Measurements from ENCODE around the gene SPINK6. TPM values are rescaled to one million over a fixed set of nuclear protein-coding genes. Genes with fewer than 3 reads are reported as not detected.

The SPINK6 gene
- total RNA-seq, 1 experiment from 2014 or later, result not detected

- no peak for DNase-seq (ENCODE audit: low spot score)
- BruUV-seq (replicated peaks), result no TSS peak
- intact Hi-C loops (cut with micrococcal nuclease; ENCODE audit: unreplicated experiment), result no loop called here
Observed at GRCh38 chr5:148205865-148206264, 3.0 kb downstream of the SPINK6 start.

GRCh38 chr5:148206620-148207019, 3.8 kb downstream of the SPINK6 start:
- Histone ChIP-seq H3K4me1 (ENCODE audit: insufficient read depth, low read length, poor library complexity, severe bottlenecking) (no peaks in the 10 kb centered on the region), H3K4me3 (ENCODE audit: low read depth, low read length, poor library complexity, severe bottlenecking) (no peak overlapping the region), H3K27me3 (replicated peaks; ENCODE audit: insufficient read depth, low read depth, low read length, poor library complexity) (peaks cover 26% of the 10 kb centered on the region), H3K9me3 (ENCODE audit: low read depth, low read length, poor library complexity, severe bottlenecking) (no peaks in the 10 kb centered on the region), H3K27ac (ENCODE audit: low read depth, low read length, poor library complexity, severe bottlenecking) (no peak overlapping the region), H3K36me3 (ENCODE audit: insufficient read depth, low read length, poor library complexity, severe bottlenecking) (no peaks in the 10 kb centered on the region)
- BruUV-seq (replicated peaks), result no TSS peak
- TF ChIP-seq EZH2 (IDR thresholded peaks at IDR 0.05; ENCODE audit: borderline replicate concordance, low read depth, low read length, poor library complexity, severe bottlenecking), result no peak
- intact Hi-C loops (cut with micrococcal nuclease; ENCODE audit: unreplicated experiment), result no loop called here
- no peak for DNase-seq (ENCODE audit: low spot score)
- ChIA-PET POLR2A (ENCODE audit: low non-redundant PET) (no interaction called here), CTCF (no interaction called here)

More at GRCh38 chr5:148205865-148206264, 3.0 kb downstream of the SPINK6 start:
- no peaks in the 10 kb centered on the region for H3K9me3 ChIP-seq (ENCODE audit: low read depth, low read length, poor library complexity, severe bottlenecking)
- no peak for TF ChIP-seq CTCF (conservative IDR thresholded peaks at IDR 0.05; ENCODE audit: low read depth, low read length)
- TF ChIP-seq EZH2 (IDR thresholded peaks at IDR 0.05; ENCODE audit: borderline replicate concordance, low read depth, low read length, poor library complexity, severe bottlenecking), result no peak
- ChIA-PET POLR2A (ENCODE audit: low non-redundant PET) (no interaction called here), CTCF (no interaction called here)
- H3K4me1 ChIP-seq (ENCODE audit: insufficient read depth, low read length, poor library complexity, severe bottlenecking), result no peaks in the 10 kb centered on the region
- H3K27ac ChIP-seq (ENCODE audit: low read depth, low read length, poor library complexity, severe bottlenecking), result no peak overlapping the region
- peaks cover 31% of the 10 kb centered on the region for H3K27me3 ChIP-seq (replicated peaks; ENCODE audit: insufficient read depth, low read depth, low read length, poor library complexity)
- no peaks in the 10 kb centered on the region for H3K36me3 ChIP-seq (ENCODE audit: insufficient read depth, low read length, poor library complexity, severe bottlenecking)
- H3K4me3 ChIP-seq (ENCODE audit: low read depth, low read length, poor library complexity, severe bottlenecking), result no peak overlapping the region

GRCh38 chr5:148208226-148208625, 5.4 kb downstream of the SPINK6 start:
- intact Hi-C loops (cut with micrococcal nuclease; ENCODE audit: unreplicated experiment), result no loop called here
- no peak overlapping the region for H3K4me3 ChIP-seq (ENCODE audit: low read depth, low read length, poor library complexity, severe bottlenecking)
- H3K9me3 ChIP-seq (ENCODE audit: low read depth, low read length, poor library complexity, severe bottlenecking), result no peaks in the 10 kb centered on the region
- CTCF ChIA-PET, result no interaction called here
- H3K27me3 ChIP-seq (replicated peaks; ENCODE audit: insufficient read depth, low read depth, low read length, poor library complexity), result peaks cover 17% of the 10 kb centered on the region
- POLR2A ChIA-PET (ENCODE audit: low non-redundant PET), result no interaction called here
- DNase-seq (ENCODE audit: low spot score), result no peak
- TF ChIP-seq CTCF (conservative IDR thresholded peaks at IDR 0.05; ENCODE audit: low read depth, low read length) (no peak), EZH2 (IDR thresholded peaks at IDR 0.05; ENCODE audit: borderline replicate concordance, low read depth, low read length, poor library complexity, severe bottlenecking) (no peak)
- no peaks in the 10 kb centered on the region for H3K4me1 ChIP-seq (ENCODE audit: insufficient read depth, low read length, poor library complexity, severe bottlenecking)
- H3K27ac ChIP-seq (ENCODE audit: low read depth, low read length, poor library complexity, severe bottlenecking), result no peak overlapping the region
- BruUV-seq (replicated peaks), result no TSS peak
- H3K36me3 ChIP-seq (ENCODE audit: insufficient read depth, low read length, poor library complexity, severe bottlenecking), result no peaks in the 10 kb centered on the region

- CTCF ChIA-PET, result no interaction called here
- no peaks in the 10 kb centered on the region for H3K9me3 ChIP-seq (ENCODE audit: low read depth, low read length, poor library complexity, severe bottlenecking)
- H3K27me3 ChIP-seq (replicated peaks; ENCODE audit: insufficient read depth, low read depth, low read length, poor library complexity), result peaks cover 10% of the 10 kb centered on the region
- no peak overlapping the region for H3K4me3 ChIP-seq (ENCODE audit: low read depth, low read length, poor library complexity, severe bottlenecking)
- TF ChIP-seq CTCF (conservative IDR thresholded peaks at IDR 0.05; ENCODE audit: low read depth, low read length) (no peak), EZH2 (IDR thresholded peaks at IDR 0.05; ENCODE audit: borderline replicate concordance, low read depth, low read length, poor library complexity, severe bottlenecking) (no peak)
- H3K4me1 ChIP-seq (ENCODE audit: insufficient read depth, low read length, poor library complexity, severe bottlenecking), result no peaks in the 10 kb centered on the region
- intact Hi-C loops (cut with micrococcal nuclease; ENCODE audit: unreplicated experiment), result no loop called here
- no peak for DNase-seq (ENCODE audit: low spot score)
- POLR2A ChIA-PET (ENCODE audit: low non-redundant PET), result no interaction called here
- BruUV-seq (replicated peaks), result no TSS peak
- H3K27ac ChIP-seq (ENCODE audit: low read depth, low read length, poor library complexity, severe bottlenecking), result no peak overlapping the region
- no peaks in the 10 kb centered on the region for H3K36me3 ChIP-seq (ENCODE audit: insufficient read depth, low read length, poor library complexity, severe bottlenecking)
Observed at GRCh38 chr5:148209151-148209770, 6.4 kb downstream of the SPINK6 start.
